ENCODE data around the gene PDZRN3. TPM values are rescaled to one million over a fixed set of nuclear protein-coding genes. Genes with fewer than 3 reads are reported as not detected.
A peak's percentile ranks its signal among the peaks of the same experiment; 100 is the strongest.

The PDZRN3 gene
- total and polyA plus RNA-seq, 2 experiments from 2014 or later, result 7.5 to 14.0 TPM

- Histone ChIP-seq H4K20me1 (replicated peaks; ENCODE audit: insufficient read depth) (no peaks in the 10 kb centered on the region), H3K4me1 (ENCODE audit: insufficient read depth) (peaks cover 36% of the 10 kb centered on the region), H3K79me2 (replicated peaks; ENCODE audit: insufficient read depth) (no peaks in the 10 kb centered on the region), H3K27me3 (ENCODE audit: insufficient read depth) (peaks cover 29% of the 10 kb centered on the region), H3K9me2 (ENCODE audit: insufficient read depth) (no peaks in the 10 kb centered on the region), H3K4me3 (no peak overlapping the region), H2AFZ (no peak overlapping the region), H3K4me2 (no peak overlapping the region), H3K36me3 (ENCODE audit: insufficient read depth) (no peaks in the 10 kb centered on the region), H3K27ac (ENCODE audit: low read depth) (no peak overlapping the region), H3F3A (replicated peaks; ENCODE audit: low read depth) (peaks cover 6% of the 10 kb centered on the region; the same call in 1 of the 2 replicates)
- no peak overlapping the region for H3K4me3 Mint-ChIP-seq
- no peaks in the 10 kb centered on the region for H3K9me3 Mint-ChIP-seq
- peaks cover 42% of the 10 kb centered on the region for H3K4me1 Mint-ChIP-seq
- peaks cover 9% of the 10 kb centered on the region for H3K27me3 Mint-ChIP-seq (ENCODE audit: insufficient read depth, low read depth, poor library complexity)
- TF ChIP-seq CTCF (conservative IDR thresholded peaks at IDR 0.05; ENCODE audit: low read depth in 2 of 2) (peak; percentile 80 to 86), POLR2AphosphoS5 (IDR thresholded peaks at IDR 0.05; ENCODE audit: low read depth) (no peak), ZNF462 (CRISPR knock-in tag; IDR thresholded peaks at IDR 0.05) (peak; percentile 95)
- no peak overlapping the region for H3K27ac Mint-ChIP-seq
- ATAC-seq (peak; percentile 81), DNase-seq (ENCODE audit: low spot score) (peak; percentile 92)
- H3K36me3 Mint-ChIP-seq (ENCODE audit: low read depth), result no peaks in the 10 kb centered on the region
Measured at GRCh38 chr3:73508330-73508954, 116.3 kb downstream of the PDZRN3 start.

GRCh38 chr3:73504852-73505251, 119.9 kb downstream of the PDZRN3 start:
- ATAC-seq (no peak), DNase-seq (ENCODE audit: low spot score) (no peak)
- Histone ChIP-seq H3K27ac (ENCODE audit: low read depth) (no peak overlapping the region), H2AFZ (no peak overlapping the region), H3K4me3 (no peak overlapping the region), H3K79me2 (replicated peaks; ENCODE audit: insufficient read depth) (no peaks in the 10 kb centered on the region), H3K4me2 (no peak overlapping the region), H3F3A (replicated peaks; ENCODE audit: low read depth) (no peaks in the 10 kb centered on the region), H4K20me1 (replicated peaks; ENCODE audit: insufficient read depth) (no peaks in the 10 kb centered on the region), H3K36me3 (ENCODE audit: insufficient read depth) (no peaks in the 10 kb centered on the region), H3K9me2 (ENCODE audit: insufficient read depth) (no peaks in the 10 kb centered on the region), H3K27me3 (ENCODE audit: insufficient read depth) (no peaks in the 10 kb centered on the region), H3K4me1 (ENCODE audit: insufficient read depth) (peaks cover 14% of the 10 kb centered on the region)
- no peaks in the 10 kb centered on the region for H3K27me3 Mint-ChIP-seq (ENCODE audit: insufficient read depth, low read depth, poor library complexity)
- no peak overlapping the region for H3K4me3 Mint-ChIP-seq
- H3K4me1 Mint-ChIP-seq, result peaks cover 21% of the 10 kb centered on the region
- H3K27ac Mint-ChIP-seq, result no peak overlapping the region
- H3K9me3 Mint-ChIP-seq, result no peaks in the 10 kb centered on the region
- no peaks in the 10 kb centered on the region for H3K36me3 Mint-ChIP-seq (ENCODE audit: low read depth)
- TF ChIP-seq ZNF114 (CRISPR knock-in tag; IDR thresholded peaks at IDR 0.05), result no peak
- no peak for TF ChIP-seq ETS1 (IDR thresholded peaks at IDR 0.05)
- TF ChIP-seq REST (IDR thresholded peaks at IDR 0.05; ENCODE audit: unreplicated experiment), result no peak
- no peak for TF ChIP-seq JUNB (IDR thresholded peaks at IDR 0.05; ENCODE audit: unreplicated experiment)
- TF ChIP-seq EZH2phosphoT487 (IDR thresholded peaks at IDR 0.05; ENCODE audit: unreplicated experiment), result no peak
- TF ChIP-seq NANOG (IDR thresholded peaks at IDR 0.05; ENCODE audit: borderline replicate concordance), result no peak
